GM23338 (cell line): ENCODE data around the gene FFAR2. TPM values are rescaled to one million over a fixed set of nuclear protein-coding genes. Genes with fewer than 3 reads are reported as not detected.

Source experiments
- ATAC-seq: fragments of 200-7000 bp; cut with Tn5 transposase; 3 replicates; pipeline ENCODE4 v1.9.1; 2020
- DNase-seq: peaks from one replicate; pipeline ENCODE4 v3.0.0-alpha.2; 2015; ENCODE audit warnings: low spot score
- H2AFZ ChIP-seq: fragments of 200-600 bp; sonication (generic); 2 replicates; pipeline ENCODE4 v1.8.0; 2016; ENCODE audit warnings: antibody characterized with exemption, mild to moderate bottlenecking, moderate library complexity
- H3F3A ChIP-seq: fragments of 200-600 bp; sonication (generic); replicated peaks from 2 replicates; pipeline ENCODE4 v1.8.0; 2017; ENCODE audit warnings: antibody characterized with exemption, mixed run types, low read depth
- H3K27ac ChIP-seq: fragments of 200-600 bp; sonication (generic); 2 replicates; pipeline ENCODE4 v1.6.1; 2016; ENCODE audit warnings: low read depth
- H3K27me3 ChIP-seq: fragments of 200-600 bp; sonication (generic); 2 replicates; pipeline ENCODE4 v1.8.0; 2016; ENCODE audit warnings: mild to moderate bottlenecking, mixed run types, moderate library complexity; ENCODE audit not compliant: insufficient read depth
- H3K36me3 ChIP-seq: fragments of 200-600 bp; sonication (generic); 2 replicates; pipeline ENCODE4 v1.8.0; 2016; ENCODE audit warnings: mild to moderate bottlenecking; ENCODE audit not compliant: insufficient read depth
- H3K4me1 ChIP-seq: fragments of 200-600 bp; sonication (generic); 2 replicates; pipeline ENCODE4 v1.8.0; 2016; ENCODE audit warnings: mild to moderate bottlenecking, moderate library complexity; ENCODE audit not compliant: insufficient read depth
- H3K4me2 ChIP-seq: fragments of 200-600 bp; sonication (generic); 2 replicates; pipeline ENCODE4 v1.7.1; 2017; ENCODE audit warnings: mixed run types
- H3K4me3 ChIP-seq: fragments of 200-600 bp; sonication (generic); 2 replicates; pipeline ENCODE4 v1.6.1; 2016; ENCODE audit warnings: mixed run types
- H3K79me2 ChIP-seq: fragments of 200-600 bp; sonication (generic); replicated peaks from 2 replicates; pipeline ENCODE4 v1.8.0; 2017; ENCODE audit warnings: mild to moderate bottlenecking; ENCODE audit not compliant: insufficient read depth
- H3K9me2 ChIP-seq: fragments of 200-600 bp; sonication (generic); 2 replicates; pipeline ENCODE4 v1.8.0; 2017; ENCODE audit not compliant: insufficient read depth
- H4K20me1 ChIP-seq: fragments of 200-600 bp; sonication (generic); replicated peaks from 2 replicates; pipeline ENCODE4 v1.8.0; 2017; ENCODE audit warnings: mild to moderate bottlenecking; ENCODE audit not compliant: insufficient read depth
- H3K27ac Mint-ChIP-seq: 2 replicates; pipeline ENCODE4 v1.8.0; 2020; ENCODE audit warnings: inconsistent platforms, mild to moderate bottlenecking, moderate library complexity, mixed read lengths
- H3K27me3 Mint-ChIP-seq: 3 replicates; pipeline ENCODE4 v1.8.0; 2022; ENCODE audit warnings: low read depth, mild to moderate bottlenecking, moderate library complexity, mixed read lengths, inconsistent platforms; ENCODE audit not compliant: insufficient read depth, poor library complexity
- H3K36me3 Mint-ChIP-seq: 3 replicates; pipeline ENCODE4 v1.8.0; 2021; ENCODE audit warnings: low read depth, mild to moderate bottlenecking, inconsistent platforms, moderate library complexity, mixed read lengths
- H3K4me1 Mint-ChIP-seq: 3 replicates; pipeline ENCODE4 v1.8.0; 2020; ENCODE audit warnings: mild to moderate bottlenecking, inconsistent platforms, mixed read lengths
- H3K4me3 Mint-ChIP-seq: 3 replicates; pipeline ENCODE4 v1.8.0; 2021; ENCODE audit warnings: moderate library complexity, mild to moderate bottlenecking, inconsistent platforms, mixed read lengths
- H3K9me3 Mint-ChIP-seq: 3 replicates; pipeline ENCODE4 v1.8.0; 2020; ENCODE audit warnings: moderate library complexity, mild to moderate bottlenecking, inconsistent platforms, mixed read lengths
- CREB1 ChIP-seq: fragments of 250-450 bp; sonication (Bioruptor Pico); IDR thresholded peaks from 2 replicates; pipeline ENCODE4 v1.5.0; 2020; ENCODE audit warnings: low read depth, mild to moderate bottlenecking, moderate library complexity
- CTCF ChIP-seq, 2 experiments: fragments of 200-600 bp in 1 of 2; sonication (generic) in 1 of 2; conservative IDR thresholded peaks; 2 replicates each; pipeline versions ENCODE4 v1.5.1 to v1.6.1; 2016 to 2017; ENCODE audit warnings: antibody characterized with exemption in 2 of 2, low read depth in 2 of 2, mild to moderate bottlenecking in 2 of 2, moderate library complexity in 1 of 2
- EZH2 ChIP-seq: fragments of 200-600 bp; sonication (generic); IDR thresholded peaks from one replicate; pipeline ENCODE4 v1.8.0; 2017; ENCODE audit warnings: antibody characterized with exemption, mild to moderate bottlenecking, low read depth; ENCODE audit not compliant: unreplicated experiment
- EZH2phosphoT487 ChIP-seq: fragments of 200-600 bp; sonication (generic); IDR thresholded peaks from one replicate; pipeline ENCODE4 v1.8.1; 2018; ENCODE audit warnings: antibody characterized with exemption; ENCODE audit not compliant: unreplicated experiment
- JUNB ChIP-seq: IDR thresholded peaks from one replicate; pipeline ENCODE4 v1.6.1; 2016; ENCODE audit warnings: antibody characterized with exemption; ENCODE audit not compliant: unreplicated experiment
- NANOG ChIP-seq: IDR thresholded peaks from 2 replicates; pipeline ENCODE4 v1.6.1; 2016; ENCODE audit warnings: antibody characterized with exemption, borderline replicate concordance
- POLR2AphosphoS5 ChIP-seq: IDR thresholded peaks from 2 replicates; pipeline ENCODE4 v1.6.1; 2016; ENCODE audit warnings: antibody characterized with exemption, low read depth
- REST ChIP-seq: IDR thresholded peaks from one replicate; pipeline ENCODE4 v1.6.1; 2018; ENCODE audit warnings: antibody characterized with exemption; ENCODE audit not compliant: unreplicated experiment
- STAT1 ChIP-seq: IDR thresholded peaks from one replicate; pipeline ENCODE4 v1.6.1; 2016; ENCODE audit warnings: antibody characterized with exemption; ENCODE audit not compliant: unreplicated experiment
- ZNF114 ChIP-seq: fragments of 250-450 bp; sonication (Bioruptor Pico); IDR thresholded peaks from 2 replicates; pipeline ENCODE4 v1.5.0; 2020; ENCODE audit warnings: mild to moderate bottlenecking, moderate library complexity
- ZNF331 ChIP-seq: fragments of 250-450 bp; sonication (Bioruptor Pico); IDR thresholded peaks from 2 replicates; pipeline ENCODE4 v1.5.0; 2020; ENCODE audit warnings: low read depth, mild to moderate bottlenecking, moderate library complexity
- polyA plus RNA-seq: library from polyadenylated mRNA; unstranded; fragments of >200 nt; fragmentation: Nextera tagmentation; extraction: Ambion mirVana; gene quantifications from 2 replicates; pipeline ENCODE4 v1.2.1, GENCODE V29; 2016
- total RNA-seq: library from RNA; depleted of rRNA; stranded (reverse); fragments of >200 nt; shearing (Covaris generic); gene quantifications from 2 replicates; pipeline ENCODE4 v1.2.3, GENCODE V29; 2014
- TF ChIP-seq, protein P1 (sequence below): IDR thresholded peaks from 2 replicates; pipeline ENCODE4 v1.6.1; 2016; ENCODE audit warnings: antibody characterized with exemption

FFAR2 gene
- total and polyA plus RNA-seq, 2 experiments from 2014 or later = not detected

GRCh38 chr19:35486268-35486708 is 38.2 kb downstream of the FFAR2 start (continued):
- TF ChIP-seq REST = no peak
- TF ChIP-seq ZNF114 (CRISPR knock-in tag) = no peak
- TF ChIP-seq, protein P1, sequence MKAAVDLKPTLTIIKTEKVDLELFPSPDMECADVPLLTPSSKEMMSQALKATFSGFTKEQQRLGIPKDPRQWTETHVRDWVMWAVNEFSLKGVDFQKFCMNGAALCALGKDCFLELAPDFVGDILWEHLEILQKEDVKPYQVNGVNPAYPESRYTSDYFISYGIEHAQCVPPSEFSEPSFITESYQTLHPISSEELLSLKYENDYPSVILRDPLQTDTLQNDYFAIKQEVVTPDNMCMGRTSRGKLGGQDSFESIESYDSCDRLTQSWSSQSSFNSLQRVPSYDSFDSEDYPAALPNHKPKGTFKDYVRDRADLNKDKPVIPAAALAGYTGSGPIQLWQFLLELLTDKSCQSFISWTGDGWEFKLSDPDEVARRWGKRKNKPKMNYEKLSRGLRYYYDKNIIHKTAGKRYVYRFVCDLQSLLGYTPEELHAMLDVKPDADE = no peak
- no peak for TF ChIP-seq NANOG
- TF ChIP-seq EZH2 = no peak
- TF ChIP-seq POLR2AphosphoS5 = no peak
- TF ChIP-seq JUNB = no peak

DNA sequence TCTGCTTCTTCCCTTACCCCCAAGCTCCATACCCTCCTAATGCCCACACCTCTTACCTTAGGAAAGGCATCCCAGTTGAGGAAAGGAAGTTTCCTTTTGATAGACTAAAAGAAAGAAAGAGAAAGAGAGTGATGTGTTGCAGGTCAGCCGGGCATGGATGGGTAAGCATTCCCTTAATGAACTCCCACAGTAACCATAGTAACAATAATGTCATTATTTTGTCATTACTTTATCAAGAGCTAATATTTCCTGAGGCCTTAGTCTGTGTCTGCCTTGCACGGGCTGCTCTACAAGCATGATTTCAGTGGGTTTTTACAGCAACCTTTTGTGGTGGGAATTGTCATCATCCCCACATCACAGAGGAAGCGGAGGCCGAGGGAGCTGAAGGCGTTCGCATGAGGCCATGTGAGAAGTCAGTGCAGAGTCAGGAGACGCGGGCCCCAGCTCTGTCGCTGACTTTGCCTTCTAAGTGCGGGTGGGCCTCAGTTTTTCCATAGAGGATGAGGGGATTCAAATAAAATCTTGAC is 39.7 kb downstream of the FFAR2 start:
- H3K4me1 ChIP-seq = no peaks in the 10 kb centered on the region
- H2AFZ ChIP-seq = no peak overlapping the region
- Mint-ChIP-seq H3K4me1 (peaks cover 3% of the 10 kb centered on the region; the same call in 2 of the 3 replicates), H3K4me3 (no peak overlapping the region), H3K9me3 (no peaks in the 10 kb centered on the region; the same call in 2 of the 3 replicates), H3K27ac (no peak overlapping the region), H3K27me3 (peaks cover 7% of the 10 kb centered on the region), H3K36me3 (no peaks in the 10 kb centered on the region)
- ATAC-seq (no peak), DNase-seq (no peak)
- H3F3A ChIP-seq = no peaks in the 10 kb centered on the region
- no peak overlapping the region for H3K4me3 ChIP-seq
- no peaks in the 10 kb centered on the region for H3K36me3 ChIP-seq
- H3K4me2 ChIP-seq = no peak overlapping the region
- TF ChIP-seq, protein P1 = no peak
- no peak for TF ChIP-seq REST
- TF ChIP-seq STAT1 = no peak
- no peak for TF ChIP-seq JUNB
- TF ChIP-seq POLR2AphosphoS5 = no peak
- TF ChIP-seq ZNF331 (CRISPR knock-in tag) = no peak
- TF ChIP-seq EZH2phosphoT487 = no peak
- no peak for TF ChIP-seq CTCF (conservative IDR thresholded peaks at IDR 0.05; ENCODE audit: low read depth in 2 of 2)
- TF ChIP-seq EZH2 = no peak
- TF ChIP-seq CREB1 (CRISPR knock-in tag) = no peak
- H3K79me2 ChIP-seq = no peaks in the 10 kb centered on the region
- H3K9me2 ChIP-seq = no peaks in the 10 kb centered on the region
- no peak overlapping the region for H3K27ac ChIP-seq
- H4K20me1 ChIP-seq = no peaks in the 10 kb centered on the region
- H3K27me3 ChIP-seq = no peaks in the 10 kb centered on the region
